Activated CD8-positive, alpha-beta T cell treated with anti-CD3 and anti-CD28 coated beads for 36 hours (primary cell): Measurements from ENCODE around the gene CNR1. TPM values are rescaled to one million over a fixed set of nuclear protein-coding genes. Genes with fewer than 3 reads are reported as not detected.

Experiments
- ATAC-seq: fragments of 200-7000 bp; cut with Tn5 transposase; one replicate; pipeline ENCODE4 v1.10.0; 2021; ENCODE audit warnings: mild to moderate bottlenecking, moderate library complexity
- CTCF ChIA-PET: fragments of 350-600 bp; sonication (Branson Sonifier 250); formaldehyde crosslinking; loops from one replicate; lab custom pipeline; 2021; ENCODE audit warnings: antibody characterized with exemption; lab: Charles Lee
- POLR2A ChIA-PET: fragments of 350-600 bp; sonication (Branson Sonifier 250); formaldehyde crosslinking; loops from one replicate; lab custom pipeline; 2021; ENCODE audit warnings: antibody characterized with exemption; lab: Charles Lee
- DNase-seq: peaks from one replicate; pipeline ENCODE4 v3.0.0-alpha.2; 2020
- H3K27ac Mint-ChIP-seq: one replicate; pipeline ENCODE4 v1.8.0; 2021; ENCODE audit warnings: mild to moderate bottlenecking, mixed read lengths
- H3K27me3 Mint-ChIP-seq: one replicate; pipeline ENCODE4 v1.8.0; 2021; ENCODE audit warnings: mixed read lengths
- H3K36me3 Mint-ChIP-seq: one replicate; pipeline ENCODE4 v1.8.0; 2021; ENCODE audit warnings: low read depth, mixed read lengths
- H3K4me1 Mint-ChIP-seq: one replicate; pipeline ENCODE4 v1.8.0; 2021; ENCODE audit warnings: low read depth, mixed read lengths
- H3K4me3 Mint-ChIP-seq: one replicate; pipeline ENCODE4 v1.8.0; 2021; ENCODE audit warnings: mild to moderate bottlenecking, moderate library complexity, mixed read lengths
- H3K9me3 Mint-ChIP-seq: one replicate; pipeline ENCODE4 v1.8.0; 2021; ENCODE audit warnings: mixed read lengths
- intact Hi-C: fragments of 100-400 bp; cut with micrococcal nuclease; formaldehyde crosslinking; loops from one replicate; pipeline ENCODE4 v1.10.0; 2022
- total RNA-seq, 2 experiments: library from RNA; stranded (reverse); gene quantifications; one replicate each; pipeline ENCODE4 v1.2.3, GENCODE V29; 2021
- TF ChIP-seq, protein P1 (sequence below): fragments of 200-600 bp; IDR thresholded peaks from one replicate; pipeline ENCODE4 v1.8.0; 2022; ENCODE audit warnings: antibody characterized with exemption, mild to moderate bottlenecking

Gene CNR1
- total RNA-seq, 2 experiments from 2014 or later = not detected

DNA sequence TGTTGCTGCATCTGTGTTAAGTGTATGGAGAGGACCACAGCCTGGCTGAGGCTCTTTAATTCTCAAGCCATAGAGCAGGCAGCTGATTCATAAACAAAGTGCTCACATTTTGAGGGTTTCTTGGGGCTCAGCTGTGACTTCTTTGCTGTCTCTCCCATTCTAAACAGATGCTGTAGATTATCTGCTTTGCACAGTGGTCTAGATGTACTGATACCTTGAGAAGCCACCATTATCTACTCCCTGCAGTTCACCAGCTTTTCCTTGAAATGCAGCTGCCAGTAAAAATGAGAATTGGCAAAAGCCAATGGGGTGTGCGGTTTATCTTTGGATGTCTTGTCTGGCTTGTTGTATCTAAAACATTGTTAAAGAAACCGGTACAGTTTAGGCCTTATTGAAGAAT, 5.2 kb upstream of the CNR1 start:
- H3K36me3 Mint-ChIP-seq = no peaks in the 10 kb centered on the region
- CTCF ChIA-PET = interaction anchor here (1.6 kb wide), 1 partner anchor 12 kb away, joined by 3 read pairs; no protein-coding TSS in a partner anchor
- DNase-seq (no peak), ATAC-seq (no peak)
- no peaks in the 10 kb centered on the region for H3K9me3 Mint-ChIP-seq
- H3K27ac Mint-ChIP-seq = no peak overlapping the region
- peaks cover 6% of the 10 kb centered on the region for H3K4me1 Mint-ChIP-seq
- POLR2A ChIA-PET = no interaction called here
- TF ChIP-seq, protein P1, sequence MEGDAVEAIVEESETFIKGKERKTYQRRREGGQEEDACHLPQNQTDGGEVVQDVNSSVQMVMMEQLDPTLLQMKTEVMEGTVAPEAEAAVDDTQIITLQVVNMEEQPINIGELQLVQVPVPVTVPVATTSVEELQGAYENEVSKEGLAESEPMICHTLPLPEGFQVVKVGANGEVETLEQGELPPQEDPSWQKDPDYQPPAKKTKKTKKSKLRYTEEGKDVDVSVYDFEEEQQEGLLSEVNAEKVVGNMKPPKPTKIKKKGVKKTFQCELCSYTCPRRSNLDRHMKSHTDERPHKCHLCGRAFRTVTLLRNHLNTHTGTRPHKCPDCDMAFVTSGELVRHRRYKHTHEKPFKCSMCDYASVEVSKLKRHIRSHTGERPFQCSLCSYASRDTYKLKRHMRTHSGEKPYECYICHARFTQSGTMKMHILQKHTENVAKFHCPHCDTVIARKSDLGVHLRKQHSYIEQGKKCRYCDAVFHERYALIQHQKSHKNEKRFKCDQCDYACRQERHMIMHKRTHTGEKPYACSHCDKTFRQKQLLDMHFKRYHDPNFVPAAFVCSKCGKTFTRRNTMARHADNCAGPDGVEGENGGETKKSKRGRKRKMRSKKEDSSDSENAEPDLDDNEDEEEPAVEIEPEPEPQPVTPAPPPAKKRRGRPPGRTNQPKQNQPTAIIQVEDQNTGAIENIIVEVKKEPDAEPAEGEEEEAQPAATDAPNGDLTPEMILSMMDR = no peak
- H3K4me3 Mint-ChIP-seq = no peak overlapping the region
- intact Hi-C loops = no loop called here
- peaks cover 45% of the 10 kb centered on the region for H3K27me3 Mint-ChIP-seq

DNA sequence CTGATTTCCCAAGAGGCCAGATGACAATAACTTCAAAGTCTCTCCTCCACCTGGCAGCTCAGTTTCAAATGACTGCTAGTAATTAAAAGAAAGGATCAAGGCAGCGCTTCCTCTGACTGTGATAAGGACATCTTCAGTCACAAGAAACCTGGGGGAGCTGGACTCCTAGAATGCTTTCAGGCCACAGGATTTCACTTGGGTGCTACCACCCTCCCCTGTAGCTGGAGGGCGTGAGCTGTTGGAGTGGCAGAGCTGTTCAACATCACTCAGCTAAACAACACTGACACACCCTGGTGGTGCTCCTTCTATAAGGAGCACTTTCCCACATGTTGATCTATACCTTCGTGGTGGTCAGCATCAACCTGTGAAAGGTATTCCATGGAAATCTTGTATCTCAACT, 2.2 kb upstream of the CNR1 start:
- ATAC-seq = no peak
- no peaks in the 10 kb centered on the region for H3K9me3 Mint-ChIP-seq
- intact Hi-C loops = no loop called here
- no peak overlapping the region for H3K4me3 Mint-ChIP-seq
- POLR2A ChIA-PET = no interaction called here
- H3K36me3 Mint-ChIP-seq = no peaks in the 10 kb centered on the region
- no peak for DNase-seq
- peaks cover 55% of the 10 kb centered on the region for H3K27me3 Mint-ChIP-seq
- H3K4me1 Mint-ChIP-seq = peaks cover 12% of the 10 kb centered on the region
- H3K27ac Mint-ChIP-seq = no peak overlapping the region
- TF ChIP-seq, protein P1 = no peak
- CTCF ChIA-PET = interaction anchor here (1.2 kb wide), 1 partner anchor 27 kb away, joined by 3 read pairs; no protein-coding TSS in a partner anchor

DNA sequence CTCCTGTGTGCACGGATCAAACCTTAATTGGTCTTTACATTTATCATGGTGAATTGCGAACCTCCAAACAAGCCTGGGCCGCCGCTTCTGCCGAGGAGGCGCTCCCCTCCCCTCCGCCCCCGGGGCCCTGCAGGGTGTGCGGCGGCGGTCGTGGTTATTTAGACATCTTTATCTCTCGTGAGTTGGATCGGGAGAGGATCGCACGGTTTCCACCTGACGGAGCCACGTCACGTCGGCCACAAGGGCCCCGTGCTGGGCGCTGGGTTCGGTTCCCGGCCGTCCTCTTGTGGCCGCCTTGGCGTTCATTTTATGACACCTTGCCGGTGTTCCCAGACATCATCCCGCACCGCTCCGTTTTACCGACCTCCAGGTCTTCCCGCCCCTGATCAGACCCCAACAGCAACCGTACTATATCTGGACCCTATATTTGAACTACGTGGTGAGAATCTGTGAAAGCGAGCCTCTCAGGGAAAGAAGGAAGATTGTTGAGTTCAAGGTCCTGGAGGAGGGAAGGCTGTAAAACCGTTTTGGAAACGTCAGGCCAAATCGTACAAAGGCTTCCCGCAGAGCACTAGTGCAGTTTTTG, 1.3 kb upstream of the CNR1 start:
- intact Hi-C loops = no loop called here
- no peaks in the 10 kb centered on the region for H3K9me3 Mint-ChIP-seq
- H3K36me3 Mint-ChIP-seq = no peaks in the 10 kb centered on the region
- H3K4me1 Mint-ChIP-seq = peaks cover 12% of the 10 kb centered on the region
- POLR2A ChIA-PET = no interaction called here
- ATAC-seq (peak; percentile 28), DNase-seq (peak; percentile 28)
- CTCF ChIA-PET = no interaction called here
- TF ChIP-seq, protein P1 = no peak
- H3K27ac Mint-ChIP-seq = no peak overlapping the region
- H3K27me3 Mint-ChIP-seq = peaks cover 55% of the 10 kb centered on the region
- peak overlapping the region; percentile 11 for H3K4me3 Mint-ChIP-seq

DNA sequence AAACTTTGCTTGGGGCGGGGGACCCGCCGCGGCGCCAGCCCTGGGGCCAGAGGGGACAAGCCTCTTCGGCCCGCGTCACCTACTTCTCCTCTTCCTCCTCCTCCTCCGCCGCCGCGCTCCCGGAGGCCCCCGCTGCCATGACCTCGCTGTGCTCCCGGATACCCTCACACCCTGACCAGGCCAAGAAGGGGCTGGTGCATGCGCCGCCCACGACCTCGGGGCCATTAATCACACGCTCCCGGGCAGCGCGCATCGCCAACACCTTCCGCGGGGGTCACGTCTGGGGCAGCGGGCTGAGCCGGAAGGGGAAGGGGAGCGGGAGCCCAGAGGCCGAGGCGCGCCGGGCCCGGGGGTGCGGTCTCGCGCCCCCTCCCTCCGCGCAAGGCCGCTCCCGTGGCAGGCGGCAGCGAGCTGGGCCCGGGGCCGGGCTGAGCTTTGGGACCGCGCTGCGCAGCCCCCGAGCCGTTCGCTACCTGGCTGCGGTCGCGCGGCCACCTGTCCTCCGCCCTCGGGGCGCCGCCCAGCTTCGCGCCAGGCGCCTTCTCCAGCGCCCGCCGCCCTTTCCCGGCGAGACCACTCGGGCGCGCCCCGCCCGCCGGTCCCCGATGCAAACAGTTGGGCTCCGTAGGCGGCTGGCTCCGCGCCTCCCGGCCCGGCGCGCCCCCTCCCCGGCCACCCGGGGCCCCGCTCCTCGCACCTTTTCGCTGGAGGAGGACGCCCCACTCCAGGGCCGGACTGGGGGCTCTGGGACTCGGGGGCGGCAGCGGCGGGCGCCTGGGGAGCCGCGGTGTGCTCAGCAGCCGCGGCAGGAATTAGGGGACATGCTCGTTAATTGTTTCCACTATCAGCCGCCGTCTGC, 575 bp upstream of the CNR1 start:
- Mint-ChIP-seq H3K27ac (no peak overlapping the region), H3K36me3 (no peaks in the 10 kb centered on the region), H3K4me3 (peak overlapping the region; percentile 65), H3K9me3 (no peaks in the 10 kb centered on the region), H3K4me1 (peaks cover 12% of the 10 kb centered on the region), H3K27me3 (peaks cover 55% of the 10 kb centered on the region)
- peak; percentile 13 for DNase-seq
- ChIA-PET POLR2A (no interaction called here), CTCF (no interaction called here)
- TF ChIP-seq, protein P1 = no peak
- ATAC-seq = peak; percentile 28
- intact Hi-C loops = no loop called here
